Measurements from ENCODE around the gene SLC9A8.
"Not testable (repeated sequence)": the region's sequence is repeated elsewhere in the genome, so short reads cannot be mapped to it uniquely, and the experiment has no call there.

SLC9A8 gene

DNA sequence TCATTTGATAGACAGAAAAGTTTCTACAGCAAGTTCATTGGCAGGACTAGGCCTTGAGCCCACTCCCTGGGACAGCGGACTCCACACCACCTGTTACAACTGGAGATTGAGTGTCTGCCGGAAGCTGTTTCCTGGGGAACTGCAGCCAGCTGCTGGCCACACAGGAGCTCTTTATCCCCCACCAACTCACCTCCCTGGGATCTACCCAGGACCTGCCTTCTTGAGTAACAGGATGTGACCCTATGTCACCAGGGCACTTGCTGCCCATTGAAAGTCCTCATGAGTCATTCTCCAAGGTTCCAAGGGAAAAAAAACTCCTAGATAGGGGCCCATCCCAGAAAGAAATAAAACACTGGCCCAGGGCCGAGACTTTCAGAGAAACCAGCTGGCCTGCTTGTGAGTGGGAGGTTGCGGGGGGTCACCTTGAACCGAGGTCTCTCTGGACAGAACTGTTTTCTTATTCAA, 37.4 kb upstream of the SLC9A8 start:
- peaks cover 6% of the 10 kb centered on the region for H3K4me1 ChIP-seq (ENCODE audit: control insufficient read depth, insufficient read depth, low read length)
- H3K27me3 ChIP-seq (ENCODE audit: control insufficient read depth, insufficient read depth, low read length, poor library complexity, severe bottlenecking): no peaks in the 10 kb centered on the region
- 80 to 84% methylated on average over 4 to 5 of the region's 5 CpGs for WGBS, 2 experiments
- no peak overlapping the region for H3K4me3 ChIP-seq (ENCODE audit: insufficient read depth, low read depth, low read length)
- no peaks in the 10 kb centered on the region for H3K9me3 ChIP-seq (ENCODE audit: control insufficient read depth, low read length)
- no peaks in the 10 kb centered on the region for H3K36me3 ChIP-seq (ENCODE audit: control insufficient read depth, insufficient read depth, low read length)
- H3K27ac ChIP-seq (ENCODE audit: insufficient read depth, low read depth, low read length, poor library complexity, severe bottlenecking): no peak overlapping the region

GRCh38 chr20:49779972-49780371, 32.7 kb upstream of the SLC9A8 start:
- H3K9me3 ChIP-seq (ENCODE audit: control insufficient read depth, low read length): no peaks in the 10 kb centered on the region
- WGBS, 2 experiments: 88% methylated on average over 1 of the region's 1 CpG; no CpG with 5 or more reads in 1 of the 2 experiments

GRCh38 chr20:49781676-49782075, 31.0 kb upstream of the SLC9A8 start:
- Histone ChIP-seq H3K27me3 (ENCODE audit: control insufficient read depth, insufficient read depth, low read length, poor library complexity, severe bottlenecking) (no peaks in the 10 kb centered on the region), H3K4me1 (ENCODE audit: control insufficient read depth, insufficient read depth, low read length) (no peaks in the 10 kb centered on the region), H3K27ac (ENCODE audit: insufficient read depth, low read depth, low read length, poor library complexity, severe bottlenecking) (no peak overlapping the region), H3K36me3 (ENCODE audit: control insufficient read depth, insufficient read depth, low read length) (no peaks in the 10 kb centered on the region), H3K4me3 (ENCODE audit: insufficient read depth, low read depth, low read length) (no peak overlapping the region), H3K9me3 (ENCODE audit: control insufficient read depth, low read length) (no peaks in the 10 kb centered on the region)
- WGBS, 2 experiments: 84 to 94% methylated on average over 3 of the region's 3 CpGs

More at GRCh38 chr20:49779972-49780371, 32.7 kb upstream of the SLC9A8 start:
- H3K4me3 ChIP-seq (ENCODE audit: insufficient read depth, low read depth, low read length): no peak overlapping the region
- no peaks in the 10 kb centered on the region for H3K36me3 ChIP-seq (ENCODE audit: control insufficient read depth, insufficient read depth, low read length)
- H3K27me3 ChIP-seq (ENCODE audit: control insufficient read depth, insufficient read depth, low read length, poor library complexity, severe bottlenecking): no peaks in the 10 kb centered on the region
- H3K27ac ChIP-seq (ENCODE audit: insufficient read depth, low read depth, low read length, poor library complexity, severe bottlenecking): no peak overlapping the region
- H3K4me1 ChIP-seq (ENCODE audit: control insufficient read depth, insufficient read depth, low read length): peaks cover 4% of the 10 kb centered on the region

GRCh38 chr20:49782439-49782838, 30.2 kb upstream of the SLC9A8 start:
- not testable (repeated sequence) for H3K27me3 ChIP-seq (ENCODE audit: control insufficient read depth, insufficient read depth, low read length, poor library complexity, severe bottlenecking); H3K36me3 ChIP-seq (ENCODE audit: control insufficient read depth, insufficient read depth, low read length)

DNA sequence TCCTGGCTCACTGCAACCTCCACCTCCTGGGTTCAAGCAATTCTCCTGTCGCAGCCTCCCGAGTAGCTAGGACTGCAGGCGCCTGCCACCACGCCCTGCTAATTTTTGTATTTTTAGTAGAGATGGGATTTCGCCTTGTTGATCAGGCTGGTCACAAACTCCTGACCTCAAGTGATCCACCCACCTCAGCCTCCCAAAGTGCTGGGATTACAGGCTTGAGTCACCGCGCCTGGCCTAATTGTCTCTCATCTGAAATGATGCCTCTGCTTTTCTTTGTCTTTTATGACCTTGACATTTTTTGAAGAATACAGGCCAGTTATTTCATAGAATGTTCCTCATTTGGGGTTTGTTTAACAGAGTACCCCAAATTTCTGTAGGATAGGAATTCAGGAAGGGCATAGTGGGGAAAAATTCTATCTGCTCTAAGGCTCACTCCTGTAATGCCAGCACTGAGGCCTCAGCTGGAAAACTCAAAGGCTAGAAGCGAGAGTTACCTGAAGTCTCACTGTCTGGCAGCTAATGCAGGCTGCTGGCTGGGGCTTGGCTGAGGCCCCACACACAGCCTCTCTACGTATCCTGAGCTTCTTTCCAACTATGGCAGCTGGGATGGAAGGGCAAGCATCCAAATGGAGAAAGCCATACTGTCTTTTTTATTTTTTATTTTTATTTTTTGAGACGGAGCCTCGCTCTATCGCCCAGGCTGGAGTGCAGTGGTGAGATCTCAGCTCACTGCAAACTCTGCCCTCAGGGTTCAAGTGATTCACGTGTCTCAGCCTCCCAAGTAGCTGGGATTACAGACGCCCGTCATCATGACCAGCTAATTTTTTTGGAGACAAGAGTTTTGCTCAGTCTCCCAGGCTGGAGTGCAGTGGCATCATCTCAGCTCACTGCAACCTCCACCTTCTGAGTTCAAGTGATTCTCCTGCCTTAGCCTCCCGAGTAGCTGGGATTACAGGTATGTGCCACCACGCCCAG, 29.3 kb upstream of the SLC9A8 start:
- not testable (repeated sequence) for H3K4me3 ChIP-seq (ENCODE audit: insufficient read depth, low read depth, low read length); H3K9me3 ChIP-seq (ENCODE audit: control insufficient read depth, low read length); H3K36me3 ChIP-seq (ENCODE audit: control insufficient read depth, insufficient read depth, low read length); H3K4me1 ChIP-seq (ENCODE audit: control insufficient read depth, insufficient read depth, low read length); H3K27me3 ChIP-seq (ENCODE audit: control insufficient read depth, insufficient read depth, low read length, poor library complexity, severe bottlenecking); H3K27ac ChIP-seq (ENCODE audit: insufficient read depth, low read depth, low read length, poor library complexity, severe bottlenecking)
- 93 to 94% methylated on average over 17 of the region's 17 CpGs for WGBS, 2 experiments

More at GRCh38 chr20:49782439-49782838, 30.2 kb upstream of the SLC9A8 start:
- H3K9me3 ChIP-seq (ENCODE audit: control insufficient read depth, low read length); H3K4me1 ChIP-seq (ENCODE audit: control insufficient read depth, insufficient read depth, low read length); H3K4me3 ChIP-seq (ENCODE audit: insufficient read depth, low read depth, low read length); H3K27ac ChIP-seq (ENCODE audit: insufficient read depth, low read depth, low read length, poor library complexity, severe bottlenecking): not testable (repeated sequence)
- WGBS, 2 experiments: 92 to 94% methylated on average over 4 of the region's 4 CpGs

DNA sequence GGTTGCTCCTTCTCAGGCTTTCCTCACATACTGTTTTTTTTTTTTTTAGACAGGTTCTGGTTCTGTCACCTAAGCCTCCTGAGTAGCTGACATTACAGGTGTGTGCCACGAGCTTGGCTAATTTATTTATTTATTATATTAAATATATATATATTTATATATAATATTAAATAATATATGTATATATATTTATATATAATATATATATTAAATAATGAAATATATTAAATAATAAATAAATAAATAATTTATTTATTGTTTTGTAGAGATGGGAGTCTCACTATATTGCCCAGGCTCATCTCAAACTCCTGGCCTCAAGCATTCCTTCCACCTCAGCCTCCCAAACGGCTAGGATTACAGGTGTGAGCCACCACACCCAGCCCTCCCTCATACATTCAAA, 28.3 kb upstream of the SLC9A8 start:
- no peaks in the 10 kb centered on the region for H3K36me3 ChIP-seq (ENCODE audit: control insufficient read depth, insufficient read depth, low read length)
- no peaks in the 10 kb centered on the region for H3K4me1 ChIP-seq (ENCODE audit: control insufficient read depth, insufficient read depth, low read length)
- H3K4me3 ChIP-seq (ENCODE audit: insufficient read depth, low read depth, low read length): no peak overlapping the region
- 94 to 97% methylated on average over 1 of the region's 2 CpGs for WGBS, 2 experiments
- no peaks in the 10 kb centered on the region for H3K9me3 ChIP-seq (ENCODE audit: control insufficient read depth, low read length)
- H3K27ac ChIP-seq (ENCODE audit: insufficient read depth, low read depth, low read length, poor library complexity, severe bottlenecking): no peak overlapping the region
- no peaks in the 10 kb centered on the region for H3K27me3 ChIP-seq (ENCODE audit: control insufficient read depth, insufficient read depth, low read length, poor library complexity, severe bottlenecking)

DNA sequence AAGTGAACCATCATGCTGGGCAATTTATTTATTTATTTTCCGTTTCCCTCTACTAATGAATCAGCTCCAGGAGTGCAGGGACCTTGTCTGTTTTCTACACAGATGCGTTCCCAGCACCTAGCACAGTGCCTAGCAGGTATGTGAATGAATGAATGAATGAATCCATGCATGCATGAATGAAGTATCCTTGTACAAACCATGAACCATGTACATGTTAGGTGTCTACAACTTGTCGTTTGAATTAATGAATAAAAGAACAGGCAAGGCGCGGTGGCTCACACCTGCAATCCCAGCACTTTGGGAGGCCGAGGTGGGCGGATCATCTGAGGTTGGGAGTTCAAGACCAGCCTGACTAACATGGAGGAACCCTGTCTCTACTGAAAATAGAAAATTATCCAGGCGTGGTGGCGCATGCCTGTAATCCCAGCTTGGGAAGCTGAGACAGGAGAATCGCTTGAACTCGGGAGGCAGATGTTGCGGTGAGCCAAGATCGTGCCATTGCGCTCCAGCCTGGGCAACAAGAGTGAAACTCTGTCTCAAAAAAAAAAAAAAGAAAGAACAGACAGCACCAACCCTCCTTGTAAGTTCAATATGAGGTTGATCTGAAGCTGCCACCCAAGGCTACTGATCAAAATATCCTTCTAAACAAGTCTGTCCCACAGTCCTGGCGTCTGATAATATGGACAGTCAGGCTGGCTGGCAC, 27.3 kb upstream of the SLC9A8 start:
- Histone ChIP-seq H3K9me3 (ENCODE audit: control insufficient read depth, low read length) (no peaks in the 10 kb centered on the region), H3K4me1 (ENCODE audit: control insufficient read depth, insufficient read depth, low read length) (no peaks in the 10 kb centered on the region), H3K27me3 (ENCODE audit: control insufficient read depth, insufficient read depth, low read length, poor library complexity, severe bottlenecking) (no peaks in the 10 kb centered on the region), H3K27ac (ENCODE audit: insufficient read depth, low read depth, low read length, poor library complexity, severe bottlenecking) (no peak overlapping the region), H3K4me3 (ENCODE audit: insufficient read depth, low read depth, low read length) (no peak overlapping the region), H3K36me3 (ENCODE audit: control insufficient read depth, insufficient read depth, low read length) (no peaks in the 10 kb centered on the region)
- 93 to 95% methylated on average over 15 of the region's 15 CpGs for WGBS, 2 experiments

DNA sequence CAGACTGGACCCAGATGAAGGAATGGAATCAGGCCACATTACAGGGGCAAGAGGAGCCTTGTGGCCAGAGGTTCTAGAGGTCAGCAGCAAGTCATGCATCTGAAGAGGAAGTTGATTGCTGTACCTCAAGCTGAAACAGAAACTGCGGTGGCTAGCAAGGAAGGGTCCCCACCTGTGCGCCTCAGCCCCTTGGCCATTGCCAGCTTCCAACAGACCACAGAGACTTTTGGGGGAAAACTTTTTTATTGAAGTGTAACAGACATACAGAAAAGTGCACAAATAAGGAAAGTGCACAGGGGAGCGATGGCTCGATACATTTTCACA, 26.8 kb upstream of the SLC9A8 start:
- no peaks in the 10 kb centered on the region for H3K27me3 ChIP-seq (ENCODE audit: control insufficient read depth, insufficient read depth, low read length, poor library complexity, severe bottlenecking)
- no peaks in the 10 kb centered on the region for H3K36me3 ChIP-seq (ENCODE audit: control insufficient read depth, insufficient read depth, low read length)
- 95 to 96% methylated on average over 4 of the region's 4 CpGs for WGBS, 2 experiments
- no peaks in the 10 kb centered on the region for H3K9me3 ChIP-seq (ENCODE audit: control insufficient read depth, low read length)
- H3K27ac ChIP-seq (ENCODE audit: insufficient read depth, low read depth, low read length, poor library complexity, severe bottlenecking): no peak overlapping the region
- no peak overlapping the region for H3K4me3 ChIP-seq (ENCODE audit: insufficient read depth, low read depth, low read length)
- H3K4me1 ChIP-seq (ENCODE audit: control insufficient read depth, insufficient read depth, low read length): no peaks in the 10 kb centered on the region

DNA sequence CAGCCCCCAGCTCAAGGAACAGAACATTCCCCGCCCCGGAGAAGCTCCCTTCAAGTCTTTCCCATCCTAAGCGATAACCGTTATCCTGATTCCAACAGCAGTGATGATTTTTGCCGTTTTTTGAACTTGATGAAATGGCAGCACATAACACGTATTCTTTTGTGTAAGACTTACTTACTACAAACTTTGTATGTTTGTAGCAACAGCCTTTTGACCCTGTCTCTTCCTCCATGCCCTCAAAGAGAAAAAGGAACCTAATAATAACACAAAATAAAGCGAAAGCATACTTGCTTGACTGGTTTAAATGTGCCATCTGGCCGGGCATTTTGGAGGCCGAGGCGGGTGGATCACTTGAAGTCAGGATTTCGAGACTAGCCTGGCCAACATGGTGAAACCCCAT, 26.4 kb upstream of the SLC9A8 start:
- H3K27me3 ChIP-seq (ENCODE audit: control insufficient read depth, insufficient read depth, low read length, poor library complexity, severe bottlenecking): no peaks in the 10 kb centered on the region
- H3K4me1 ChIP-seq (ENCODE audit: control insufficient read depth, insufficient read depth, low read length): no peaks in the 10 kb centered on the region
- no peaks in the 10 kb centered on the region for H3K9me3 ChIP-seq (ENCODE audit: control insufficient read depth, low read length)
- no peak overlapping the region for H3K4me3 ChIP-seq (ENCODE audit: insufficient read depth, low read depth, low read length)
- no peaks in the 10 kb centered on the region for H3K36me3 ChIP-seq (ENCODE audit: control insufficient read depth, insufficient read depth, low read length)
- WGBS, 2 experiments: 93 to 97% methylated on average over 11 of the region's 11 CpGs
- H3K27ac ChIP-seq (ENCODE audit: insufficient read depth, low read depth, low read length, poor library complexity, severe bottlenecking): no peak overlapping the region

- Histone ChIP-seq H3K9me3 (ENCODE audit: control insufficient read depth, low read length) (no peaks in the 10 kb centered on the region), H3K4me3 (ENCODE audit: insufficient read depth, low read depth, low read length) (no peak overlapping the region), H3K36me3 (ENCODE audit: control insufficient read depth, insufficient read depth, low read length) (no peaks in the 10 kb centered on the region), H3K4me1 (ENCODE audit: control insufficient read depth, insufficient read depth, low read length) (no peaks in the 10 kb centered on the region), H3K27ac (ENCODE audit: insufficient read depth, low read depth, low read length, poor library complexity, severe bottlenecking) (no peak overlapping the region), H3K27me3 (ENCODE audit: control insufficient read depth, insufficient read depth, low read length, poor library complexity, severe bottlenecking) (no peaks in the 10 kb centered on the region)
- 85 to 89% methylated on average over 7 of the region's 7 CpGs for WGBS, 2 experiments
These were observed 25.8 kb upstream of the SLC9A8 start for GRCh38 chr20:49786668-49787370.

Measured in ectodermal cell (in vitro differentiated cells).